ENCODE measurements around the gene BTF3.

BTF3 gene

GRCh38 chr5:73528248-73528647 lies 30.0 kb downstream of the BTF3 start:
- TF ChIP-seq, protein P1, sequence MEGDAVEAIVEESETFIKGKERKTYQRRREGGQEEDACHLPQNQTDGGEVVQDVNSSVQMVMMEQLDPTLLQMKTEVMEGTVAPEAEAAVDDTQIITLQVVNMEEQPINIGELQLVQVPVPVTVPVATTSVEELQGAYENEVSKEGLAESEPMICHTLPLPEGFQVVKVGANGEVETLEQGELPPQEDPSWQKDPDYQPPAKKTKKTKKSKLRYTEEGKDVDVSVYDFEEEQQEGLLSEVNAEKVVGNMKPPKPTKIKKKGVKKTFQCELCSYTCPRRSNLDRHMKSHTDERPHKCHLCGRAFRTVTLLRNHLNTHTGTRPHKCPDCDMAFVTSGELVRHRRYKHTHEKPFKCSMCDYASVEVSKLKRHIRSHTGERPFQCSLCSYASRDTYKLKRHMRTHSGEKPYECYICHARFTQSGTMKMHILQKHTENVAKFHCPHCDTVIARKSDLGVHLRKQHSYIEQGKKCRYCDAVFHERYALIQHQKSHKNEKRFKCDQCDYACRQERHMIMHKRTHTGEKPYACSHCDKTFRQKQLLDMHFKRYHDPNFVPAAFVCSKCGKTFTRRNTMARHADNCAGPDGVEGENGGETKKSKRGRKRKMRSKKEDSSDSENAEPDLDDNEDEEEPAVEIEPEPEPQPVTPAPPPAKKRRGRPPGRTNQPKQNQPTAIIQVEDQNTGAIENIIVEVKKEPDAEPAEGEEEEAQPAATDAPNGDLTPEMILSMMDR (IDR thresholded peaks at IDR 0.05; ENCODE audit: borderline replicate concordance, control extremely low read depth, extremely low read depth, insufficient read depth, missing control alignments): no peak
- DNase-seq (ENCODE audit: low spot score): no peak
- in situ Hi-C loops (cut with MboI; ENCODE audit: low sequenced_read_pairs, unreplicated experiment): no loop called here

GRCh38 chr5:73529081-73529480 lies 30.8 kb downstream of the BTF3 start:
- TF ChIP-seq, protein P1 (IDR thresholded peaks at IDR 0.05; ENCODE audit: borderline replicate concordance, control extremely low read depth, extremely low read depth, insufficient read depth, missing control alignments): no peak
- in situ Hi-C loops (cut with MboI; ENCODE audit: low sequenced_read_pairs, unreplicated experiment): no loop called here
- no peak for DNase-seq (ENCODE audit: low spot score)

DNA sequence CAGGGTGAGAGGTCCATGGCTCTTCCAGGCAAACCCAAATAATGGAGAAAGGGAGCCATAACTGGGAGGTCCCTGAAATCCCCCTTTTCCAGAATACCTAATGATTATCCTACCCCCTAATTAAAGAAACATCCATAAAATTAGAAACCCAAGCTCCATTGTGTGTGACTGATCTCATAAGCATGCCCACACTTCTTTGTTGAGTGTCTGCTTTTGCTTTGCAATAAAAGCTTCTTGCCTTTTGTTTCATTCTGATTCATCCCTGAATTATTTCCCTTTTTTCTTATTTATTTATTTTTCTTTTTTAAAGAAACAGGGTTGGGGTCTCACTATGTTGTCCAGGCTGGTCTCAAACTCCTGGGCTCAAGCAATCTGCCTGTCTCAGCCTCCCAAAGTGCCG lies 33.1 kb downstream of the BTF3 start:
- no peak for DNase-seq (ENCODE audit: low spot score)
- TF ChIP-seq, protein P1 (IDR thresholded peaks at IDR 0.05; ENCODE audit: borderline replicate concordance, control extremely low read depth, extremely low read depth, insufficient read depth, missing control alignments): no peak
- in situ Hi-C loops (cut with MboI; ENCODE audit: low sequenced_read_pairs, unreplicated experiment): no loop called here

- DNase-seq (ENCODE audit: low spot score): no peak
- TF ChIP-seq, protein P1 (IDR thresholded peaks at IDR 0.05; ENCODE audit: borderline replicate concordance, control extremely low read depth, extremely low read depth, insufficient read depth, missing control alignments): no peak
- in situ Hi-C loops (cut with MboI; ENCODE audit: low sequenced_read_pairs, unreplicated experiment): no loop called here
These were observed 34.0 kb downstream of the BTF3 start for GRCh38 chr5:73532195-73532594.

DNA sequence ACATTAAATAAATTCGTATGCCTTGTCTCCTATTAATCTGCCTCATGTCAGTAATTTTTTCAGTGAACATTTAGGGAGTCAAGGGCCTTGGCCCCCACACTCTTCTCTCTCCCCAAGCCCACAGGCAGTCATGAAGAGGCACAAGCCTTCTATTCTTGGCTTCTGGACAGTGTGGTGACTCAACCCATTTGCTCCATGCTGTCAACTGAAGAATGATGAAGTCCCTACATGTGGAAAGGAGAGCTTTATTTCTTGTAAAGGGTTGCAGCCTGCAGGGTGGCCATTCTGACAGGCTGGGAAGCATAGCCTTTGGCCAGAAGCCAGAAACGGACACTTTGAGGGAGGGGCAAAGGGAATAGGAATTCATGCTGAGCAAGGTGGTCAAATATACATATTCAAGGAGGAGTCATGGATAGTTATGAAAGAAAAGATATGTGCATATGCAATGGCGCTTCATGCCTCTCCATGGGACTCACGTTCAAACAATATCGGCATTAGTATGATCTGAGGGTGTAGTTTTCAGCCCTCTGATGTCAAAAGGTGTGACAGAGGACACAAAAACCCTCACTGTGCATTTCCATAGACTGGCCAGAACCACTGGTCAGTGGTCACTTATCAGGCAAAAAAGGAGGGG lies 35.9 kb downstream of the BTF3 start:
- no peak for DNase-seq (ENCODE audit: low spot score)
- TF ChIP-seq, protein P1 (IDR thresholded peaks at IDR 0.05; ENCODE audit: borderline replicate concordance, control extremely low read depth, extremely low read depth, insufficient read depth, missing control alignments): no peak
- in situ Hi-C loops (cut with MboI; ENCODE audit: low sequenced_read_pairs, unreplicated experiment): no loop called here

- TF ChIP-seq, protein P1 (IDR thresholded peaks at IDR 0.05; ENCODE audit: borderline replicate concordance, control extremely low read depth, extremely low read depth, insufficient read depth, missing control alignments): no peak
- in situ Hi-C loops (cut with MboI; ENCODE audit: low sequenced_read_pairs, unreplicated experiment): no loop called here
- DNase-seq (ENCODE audit: low spot score): no peak
These were observed 36.7 kb downstream of the BTF3 start for GRCh38 chr5:73534971-73535370.

Measured in GM13976 (cell line).